Suprapubic skin (tissue), 3 donors: ENCODE measurements around the gene ANKRD9.

Experiments used
- EP300 ChIP-seq: sonication (generic); formaldehyde crosslinking; IDR thresholded peaks from one replicate; pipeline ENCODE4 v1.6.1; 2017; ENCODE audit warnings: antibody characterized with exemption
- TF ChIP-seq, protein P1 (sequence below), 2 donors: fragments of 200-600 bp in 1 of 2; fragments of 450-650 bp in 1 of 2; sonication (generic) in 1 of 2; IDR thresholded peaks; one replicate each; pipeline ENCODE4 v1.5.1; 2016 to 2019; ENCODE audit warnings: antibody characterized with exemption in 2 of 2, mild to moderate bottlenecking in 1 of 2, moderate library complexity in 1 of 2

DNA sequence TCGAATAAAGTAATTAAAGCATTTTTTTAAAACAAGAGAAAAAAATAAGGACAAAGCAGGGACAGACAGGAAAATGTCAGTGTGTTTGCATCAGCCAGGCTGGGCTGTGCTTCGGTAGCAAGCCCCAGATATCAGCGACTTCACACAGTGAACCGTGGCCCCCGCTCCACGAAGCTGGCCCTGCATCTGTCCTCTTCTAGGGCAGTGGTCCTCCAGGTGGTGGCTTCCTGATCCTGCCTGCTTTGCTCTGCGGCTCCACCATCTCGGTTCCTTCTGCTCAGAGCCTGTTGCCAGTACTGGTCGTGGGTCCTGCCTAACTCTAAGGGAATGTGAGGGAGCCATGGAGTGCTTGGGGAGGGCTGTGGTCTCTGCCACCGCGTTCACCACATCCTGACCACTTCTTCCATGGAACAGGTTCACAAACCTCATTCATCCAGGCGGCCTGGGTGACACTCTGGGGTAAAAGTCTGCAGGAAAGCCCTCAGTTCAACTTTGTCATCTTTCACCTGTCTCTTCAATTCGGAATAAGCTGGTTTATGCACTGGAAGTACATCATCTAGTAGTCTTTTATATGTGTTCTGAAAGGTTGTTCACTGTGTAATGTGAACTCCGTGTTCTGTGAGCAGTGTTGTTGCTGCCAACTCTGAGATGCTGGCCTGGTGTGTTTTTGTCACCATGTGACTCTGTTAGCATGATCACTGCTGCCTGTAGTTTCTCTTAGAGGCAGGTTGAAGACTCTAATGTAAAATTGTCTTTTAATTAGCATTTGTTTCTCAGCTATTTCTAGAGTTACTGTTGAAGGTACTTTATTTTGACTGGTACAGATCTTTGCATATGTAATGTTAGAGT, 47.9 kb downstream of the ANKRD9 start:
- TF ChIP-seq, protein P1, sequence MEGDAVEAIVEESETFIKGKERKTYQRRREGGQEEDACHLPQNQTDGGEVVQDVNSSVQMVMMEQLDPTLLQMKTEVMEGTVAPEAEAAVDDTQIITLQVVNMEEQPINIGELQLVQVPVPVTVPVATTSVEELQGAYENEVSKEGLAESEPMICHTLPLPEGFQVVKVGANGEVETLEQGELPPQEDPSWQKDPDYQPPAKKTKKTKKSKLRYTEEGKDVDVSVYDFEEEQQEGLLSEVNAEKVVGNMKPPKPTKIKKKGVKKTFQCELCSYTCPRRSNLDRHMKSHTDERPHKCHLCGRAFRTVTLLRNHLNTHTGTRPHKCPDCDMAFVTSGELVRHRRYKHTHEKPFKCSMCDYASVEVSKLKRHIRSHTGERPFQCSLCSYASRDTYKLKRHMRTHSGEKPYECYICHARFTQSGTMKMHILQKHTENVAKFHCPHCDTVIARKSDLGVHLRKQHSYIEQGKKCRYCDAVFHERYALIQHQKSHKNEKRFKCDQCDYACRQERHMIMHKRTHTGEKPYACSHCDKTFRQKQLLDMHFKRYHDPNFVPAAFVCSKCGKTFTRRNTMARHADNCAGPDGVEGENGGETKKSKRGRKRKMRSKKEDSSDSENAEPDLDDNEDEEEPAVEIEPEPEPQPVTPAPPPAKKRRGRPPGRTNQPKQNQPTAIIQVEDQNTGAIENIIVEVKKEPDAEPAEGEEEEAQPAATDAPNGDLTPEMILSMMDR (IDR thresholded peaks at IDR 0.05) = no peak
- no peak for TF ChIP-seq EP300
